B cell (primary cell): ENCODE measurements around the gene STK24. TPM values are rescaled to one million over a fixed set of nuclear protein-coding genes. Genes with fewer than 3 reads are reported as not detected.
"Not testable (repeated sequence)": the region's sequence is repeated elsewhere in the genome, so short reads cannot be mapped to it uniquely, and the experiment has no call there.

ENCODE experiments used
- ATAC-seq: fragments of 200-7000 bp; cut with Tn5 transposase; one replicate; pipeline ENCODE4 v1.10.0; 2021; ENCODE audit warnings: low read depth, mild to moderate bottlenecking, moderate number of reproducible peaks, moderate library complexity
- CTCF ChIA-PET: fragments of 350-600 bp; sonication (Branson Sonifier 250); formaldehyde crosslinking; loops from one replicate; lab custom pipeline; 2021; ENCODE audit warnings: antibody characterized with exemption, inconsistent platforms; lab: Charles Lee
- POLR2A ChIA-PET: fragments of 350-600 bp; sonication (Branson Sonifier 250); formaldehyde crosslinking; loops from one replicate; lab custom pipeline; 2021; ENCODE audit warnings: antibody characterized with exemption; lab: Charles Lee
- DNase-seq: peaks from one replicate; pipeline ENCODE4 v3.0.0; 2013
- H2AFZ ChIP-seq: 2 replicates; pipeline ENCODE4 v1.6.1; 2012; ENCODE audit warnings: mild to moderate bottlenecking, low read depth, low read length; ENCODE audit not compliant: insufficient read depth, poor library complexity, severe bottlenecking
- H3K27ac ChIP-seq, 2 donors: 1 replicate in 1 of 2; 2 replicates in 1 of 2; pipeline ENCODE4 v1.5.1; 2012 to 2013; ENCODE audit warnings: low read length in 2 of 2, mild to moderate bottlenecking in 2 of 2, moderate library complexity in 1 of 2
- H3K27me3 ChIP-seq, 4 experiments: fragments of 200-600 bp in 1 of 4; sonication (generic) in 1 of 4; replicated peaks in 1 of 4; 1 replicate in 2 of 4; 2 replicates in 2 of 4; pipeline versions ENCODE4 v1.6.1 to v1.7.0; 2013 to 2016; ENCODE audit warnings: low read length in 3 of 4, mild to moderate bottlenecking in 2 of 4, mixed read lengths in 1 of 4, moderate library complexity in 1 of 4; ENCODE audit not compliant: insufficient read depth in 4 of 4, control insufficient read depth in 3 of 4; ENCODE audit errors: control extremely low read depth in 1 of 4
- H3K36me3 ChIP-seq, 2 experiments: replicated peaks in 1 of 2; 1 replicate in 1 of 2; 2 replicates in 1 of 2; pipeline versions ENCODE4 v1.6.1 to v1.7.1; 2013; ENCODE audit warnings: low read length in 1 of 2; ENCODE audit not compliant: insufficient read depth in 2 of 2, control insufficient read depth in 1 of 2; ENCODE audit errors: control extremely low read depth in 1 of 2, extremely low read depth in 1 of 2
- H3K4me1 ChIP-seq, 2 donors: fragments of 200-600 bp in 1 of 2; sonication (generic) in 1 of 2; 1 replicate in 1 of 2; 2 replicates in 1 of 2; pipeline versions ENCODE4 v1.5.1 to v1.6.1; 2013 to 2017; ENCODE audit warnings: low read length in 2 of 2; ENCODE audit not compliant: control insufficient read depth in 2 of 2, insufficient read depth in 2 of 2
- H3K4me2 ChIP-seq: replicated peaks from 2 replicates; pipeline ENCODE3; 2012; ENCODE audit warnings: mild to moderate bottlenecking, low read depth, low read length; ENCODE audit not compliant: poor library complexity, severe bottlenecking
- H3K4me3 ChIP-seq, 5 experiments: fragments of 200-600 bp in 1 of 5; sonication (generic) in 1 of 5; 1 replicate in 3 of 5; 2 replicates in 2 of 5; pipeline versions ENCODE4 v1.5.1 to v1.7.0; 2011 to 2016; ENCODE audit warnings: low read length in 4 of 5, mild to moderate bottlenecking in 4 of 5, low read depth in 2 of 5, control low read depth in 1 of 5, moderate library complexity in 1 of 5; ENCODE audit not compliant: insufficient read depth in 1 of 5; ENCODE audit errors: control extremely low read depth in 1 of 5, extremely low read depth in 1 of 5
- H3K79me2 ChIP-seq: fragments of 200-600 bp; sonication (generic); one replicate; pipeline ENCODE4 v1.6.0; 2016; ENCODE audit warnings: low read length; ENCODE audit not compliant: control insufficient read depth, insufficient read depth
- H3K9ac ChIP-seq: fragments of 200-600 bp; sonication (generic); 2 replicates; pipeline ENCODE4 v1.6.1; 2017; ENCODE audit warnings: mild to moderate bottlenecking, low read length, moderate library complexity
- H3K9me3 ChIP-seq, 3 donors: one replicate each; pipeline versions ENCODE4 v1.6.1 to v1.7.1; 2013; ENCODE audit warnings: low read length in 2 of 3; ENCODE audit not compliant: control insufficient read depth in 2 of 3, insufficient read depth in 1 of 3; ENCODE audit errors: control extremely low read depth in 1 of 3
- H4K20me1 ChIP-seq: 2 replicates; pipeline ENCODE4 v1.6.0; 2012; ENCODE audit warnings: mild to moderate bottlenecking, low read length; ENCODE audit not compliant: insufficient read depth, control insufficient read depth, poor library complexity, severe bottlenecking
- H3K27ac Mint-ChIP-seq: one replicate; pipeline ENCODE4 v1.8.0; 2021; ENCODE audit warnings: mixed read lengths
- H3K27me3 Mint-ChIP-seq: one replicate; pipeline ENCODE4 v1.8.0; 2021; ENCODE audit warnings: mixed read lengths
- H3K4me1 Mint-ChIP-seq: one replicate; pipeline ENCODE4 v1.8.0; 2021; ENCODE audit warnings: mixed read lengths
- H3K4me3 Mint-ChIP-seq: one replicate; pipeline ENCODE4 v1.8.0; 2021; ENCODE audit warnings: mixed read lengths
- H3K9me3 Mint-ChIP-seq: one replicate; pipeline ENCODE4 v1.8.0; 2022; ENCODE audit warnings: mixed read lengths; ENCODE audit not compliant: insufficient read depth
- EZH2 ChIP-seq: IDR thresholded peaks from 2 replicates; pipeline ENCODE4 v1.6.1; 2012; ENCODE audit warnings: borderline replicate concordance, low read depth, mild to moderate bottlenecking, moderate library complexity, low read length; ENCODE audit not compliant: insufficient read depth, poor library complexity, severe bottlenecking
- WGBS: methylation state at CpG from one replicate; pipeline ENCODE4 v1.1.5; 2013; ENCODE audit warnings: missing lambda C conversion rate; ENCODE audit not compliant: insufficient coverage; 5-methylcytosine and 5-hydroxymethylcytosine counted together
- intact Hi-C: fragments of 100-400 bp; cut with micrococcal nuclease; formaldehyde crosslinking; loops from one replicate; pipeline ENCODE4 v1.10.0; 2022
- polyA plus RNA-seq: library from polyadenylated mRNA; depleted of rRNA; stranded (reverse); fragments of >200 nt; gene quantifications from 2 replicates; pipeline ENCODE4 v1.2.3, GENCODE V29; 2012
- total RNA-seq, 2 donors: library from RNA; stranded (reverse); fragments of 120-200 nt in 1 of 2; gene quantifications; 1 replicate in 1 of 2; 2 replicates in 1 of 2; pipeline versions ENCODE4 v1.2.3 to v1.2.4, GENCODE V29; 2013 to 2022
- TF ChIP-seq, protein P1 (sequence below): fragments of 200-600 bp; IDR thresholded peaks from one replicate; pipeline ENCODE4 v1.8.0; 2022; ENCODE audit warnings: antibody characterized with exemption, mild to moderate bottlenecking

Gene STK24
- total and polyA plus RNA-seq, 2 donors (not counting 1 experiment from before 2014, with no cell fraction given): 47.2 to 117 TPM

DNA sequence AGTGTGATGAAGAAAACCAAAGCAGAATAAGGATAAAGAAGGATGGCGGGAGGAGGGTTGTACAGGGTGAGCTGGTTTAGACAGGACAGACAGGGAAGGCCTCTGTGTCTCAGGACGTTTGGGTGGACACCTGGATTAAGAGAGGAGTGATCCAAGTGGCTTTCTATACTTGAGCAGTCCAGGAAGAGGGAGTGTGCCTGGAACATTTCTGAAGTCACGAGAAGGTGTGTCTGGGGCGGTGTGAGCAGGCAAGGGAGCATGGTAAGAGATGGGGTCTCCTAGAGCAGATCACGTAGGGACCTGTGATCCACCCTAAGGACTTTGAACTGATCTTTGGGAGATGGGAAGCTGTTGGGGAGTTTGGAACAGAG lies 15.4 kb upstream of the STK24 start:
- H2AFZ ChIP-seq: no peak overlapping the region

DNA sequence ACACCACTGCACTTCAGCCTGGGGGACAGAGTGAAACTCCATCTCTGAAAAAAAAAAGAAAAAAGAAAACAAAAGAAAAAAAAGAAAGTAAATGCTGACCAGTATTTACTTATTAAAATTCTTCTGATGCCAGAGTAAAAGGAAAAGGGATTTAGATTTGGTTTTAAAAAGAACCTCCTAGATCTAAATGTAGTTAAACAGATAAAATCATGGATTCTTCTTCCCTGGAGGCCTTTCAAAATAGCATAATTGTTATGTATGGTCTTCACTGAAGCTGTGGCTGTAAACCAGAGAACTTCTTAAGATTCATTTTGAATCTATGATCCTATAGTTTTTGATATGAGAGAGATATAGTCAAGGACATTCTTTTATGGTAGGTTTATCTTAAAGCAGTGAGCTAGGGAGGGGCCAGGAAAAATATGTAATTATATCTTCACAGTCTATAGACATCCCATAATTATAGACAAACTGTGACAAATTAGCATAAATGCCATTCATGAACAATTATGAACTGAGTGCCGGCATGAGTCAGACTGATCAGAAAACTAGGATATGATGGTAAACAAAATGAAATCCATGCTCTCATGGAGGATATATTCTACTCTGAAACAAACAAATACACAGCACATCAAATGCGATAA lies 14.9 kb upstream of the STK24 start:
- H3K4me3 ChIP-seq: no peak overlapping the region
- no peaks in the 10 kb centered on the region for H3K4me1 ChIP-seq
- Mint-ChIP-seq H3K4me1 (peaks cover 3% of the 10 kb centered on the region), H3K9me3 (no peaks in the 10 kb centered on the region), H3K27ac (no peak overlapping the region), H3K27me3 (no peaks in the 10 kb centered on the region), H3K4me3 (no peak overlapping the region)
- H4K20me1 ChIP-seq: no peaks in the 10 kb centered on the region
- CTCF ChIA-PET: no interaction called here
- H3K9me3 ChIP-seq: peaks cover 0 to 4% (median 0%) of the 10 kb centered on the region in 3 donors
- no peak overlapping the region for H2AFZ ChIP-seq
- POLR2A ChIA-PET: interaction anchor here (0.7 kb wide), 1 partner anchor 1369 kb away, joined by 3 read pairs; no protein-coding TSS in a partner anchor
- intact Hi-C loops: no loop called here
- H3K27ac ChIP-seq: no peak overlapping the region
- no peak for TF ChIP-seq EZH2
- TF ChIP-seq, protein P1, sequence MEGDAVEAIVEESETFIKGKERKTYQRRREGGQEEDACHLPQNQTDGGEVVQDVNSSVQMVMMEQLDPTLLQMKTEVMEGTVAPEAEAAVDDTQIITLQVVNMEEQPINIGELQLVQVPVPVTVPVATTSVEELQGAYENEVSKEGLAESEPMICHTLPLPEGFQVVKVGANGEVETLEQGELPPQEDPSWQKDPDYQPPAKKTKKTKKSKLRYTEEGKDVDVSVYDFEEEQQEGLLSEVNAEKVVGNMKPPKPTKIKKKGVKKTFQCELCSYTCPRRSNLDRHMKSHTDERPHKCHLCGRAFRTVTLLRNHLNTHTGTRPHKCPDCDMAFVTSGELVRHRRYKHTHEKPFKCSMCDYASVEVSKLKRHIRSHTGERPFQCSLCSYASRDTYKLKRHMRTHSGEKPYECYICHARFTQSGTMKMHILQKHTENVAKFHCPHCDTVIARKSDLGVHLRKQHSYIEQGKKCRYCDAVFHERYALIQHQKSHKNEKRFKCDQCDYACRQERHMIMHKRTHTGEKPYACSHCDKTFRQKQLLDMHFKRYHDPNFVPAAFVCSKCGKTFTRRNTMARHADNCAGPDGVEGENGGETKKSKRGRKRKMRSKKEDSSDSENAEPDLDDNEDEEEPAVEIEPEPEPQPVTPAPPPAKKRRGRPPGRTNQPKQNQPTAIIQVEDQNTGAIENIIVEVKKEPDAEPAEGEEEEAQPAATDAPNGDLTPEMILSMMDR: no peak
- H3K4me2 ChIP-seq: no peak overlapping the region
- DNase-seq (no peak), ATAC-seq (no peak)
- H3K79me2 ChIP-seq: no peaks in the 10 kb centered on the region
- H3K9ac ChIP-seq: no peak overlapping the region
- WGBS: no CpG with 5 or more reads among the region's 2 CpGs
- no peaks in the 10 kb centered on the region for H3K36me3 ChIP-seq
- H3K27me3 ChIP-seq: no peaks in the 10 kb centered on the region

More for the DNA sequence above, 15.4 kb upstream of the STK24 start:
- no peak overlapping the region for H3K27ac ChIP-seq
- no peaks in the 10 kb centered on the region for H3K4me1 ChIP-seq
- Mint-ChIP-seq H3K4me1 (peaks cover 6% of the 10 kb centered on the region), H3K27me3 (no peaks in the 10 kb centered on the region), H3K4me3 (no peak overlapping the region), H3K27ac (no peak overlapping the region), H3K9me3 (no peaks in the 10 kb centered on the region)
- no peak for ATAC-seq
- intact Hi-C loops: no loop called here
- no peaks in the 10 kb centered on the region for H3K79me2 ChIP-seq
- H3K27me3 ChIP-seq: no peaks in the 10 kb centered on the region
- H4K20me1 ChIP-seq: no peaks in the 10 kb centered on the region
- ChIA-PET POLR2A (no interaction called here), CTCF (no interaction called here)
- no peak for DNase-seq
- H3K9me3 ChIP-seq: peaks cover 0 to 4% (median 0%) of the 10 kb centered on the region in 3 donors
- no peaks in the 10 kb centered on the region for H3K36me3 ChIP-seq
- 89% methylated on average over 5 of the region's 5 CpGs for WGBS
- no peak overlapping the region for H3K4me2 ChIP-seq
- no peak overlapping the region for H3K4me3 ChIP-seq
- H3K9ac ChIP-seq: no peak overlapping the region
- TF ChIP-seq, protein P1: no peak
- TF ChIP-seq EZH2: no peak

DNA sequence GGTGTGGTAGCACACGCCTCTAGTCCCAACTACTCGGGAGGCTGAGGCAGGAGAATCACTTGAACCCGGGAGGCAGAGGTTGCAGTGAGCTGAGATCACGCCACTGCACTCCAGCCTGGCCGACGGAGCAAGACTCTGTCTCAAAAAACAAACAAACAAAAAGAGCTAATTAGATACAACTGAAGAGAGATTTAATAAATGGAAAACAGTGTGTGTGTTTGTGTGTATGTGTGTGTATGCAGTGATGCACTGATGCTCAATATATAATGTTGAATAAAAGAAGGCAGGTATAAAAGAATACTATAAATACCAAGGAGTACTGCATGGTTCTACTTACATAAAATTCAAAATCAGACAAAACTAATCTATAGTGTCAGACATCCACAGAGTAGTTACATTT lies 13.6 kb upstream of the STK24 start:
- H3K9me3 Mint-ChIP-seq, H3K79me2 ChIP-seq, intact Hi-C loops, H3K27me3 ChIP-seq, H3K4me3 ChIP-seq, H3K4me3 Mint-ChIP-seq, H3K27ac ChIP-seq, H3K27me3 Mint-ChIP-seq, H3K9ac ChIP-seq, POLR2A ChIA-PET, H3K27ac Mint-ChIP-seq, H3K4me2 ChIP-seq, H2AFZ ChIP-seq, DNase-seq, ATAC-seq, H4K20me1 ChIP-seq, H3K4me1 ChIP-seq, H3K36me3 ChIP-seq, H3K9me3 ChIP-seq, H3K4me1 Mint-ChIP-seq: not testable (repeated sequence)
- WGBS: 100% methylated on average over 2 of the region's 6 CpGs
- CTCF ChIA-PET: interaction anchor here (0.7 kb wide), 1 partner anchor 110 kb away, joined by 3 read pairs; no protein-coding TSS in a partner anchor
